ENCODE results near the gene PPP1R15B.

PPP1R15B gene

GRCh38 chr1:204406621-204407020 is 5.0 kb downstream of the PPP1R15B start:
- Histone ChIP-seq H3K27me3 (replicated peaks) (no peaks in the 10 kb centered on the region), H3K27ac (no peak overlapping the region), H3K4me3 (ENCODE audit: low read depth, low read length) (peak overlapping the region; percentile 100), H3K36me3 (replicated peaks) (peaks cover 34% of the 10 kb centered on the region)
- DNase-seq, result no peak
- no peak for TF ChIP-seq CTCF (IDR thresholded peaks at IDR 0.05; ENCODE audit: low read depth, low read length, missing control alignments)
- in situ Hi-C loops (cut with HindIII; ENCODE audit: low pct_ligation_motif_present, low sequenced_read_pairs), result no loop called here

GRCh38 chr1:204405988-204406387 is 5.6 kb downstream of the PPP1R15B start:
- H3K27ac ChIP-seq, result no peak overlapping the region
- no peak for DNase-seq
- TF ChIP-seq CTCF (IDR thresholded peaks at IDR 0.05; ENCODE audit: low read depth, low read length, missing control alignments), result no peak
- no peaks in the 10 kb centered on the region for H3K27me3 ChIP-seq (replicated peaks)
- peaks cover 39% of the 10 kb centered on the region for H3K36me3 ChIP-seq (replicated peaks)
- in situ Hi-C loops (cut with HindIII; ENCODE audit: low pct_ligation_motif_present, low sequenced_read_pairs), result no loop called here
- H3K4me3 ChIP-seq (ENCODE audit: low read depth, low read length), result peak overlapping the region; percentile 28

- in situ Hi-C loops (cut with HindIII; ENCODE audit: low pct_ligation_motif_present, low sequenced_read_pairs), result no loop called here
Measured at GRCh38 chr1:204404629-204405028, 7.0 kb downstream of the PPP1R15B start.

GRCh38 chr1:204402391-204402790 is 9.2 kb downstream of the PPP1R15B start:
- Histone ChIP-seq H3K27ac (no peak overlapping the region), H3K4me3 (ENCODE audit: low read depth, low read length) (no peak overlapping the region), H3K27me3 (replicated peaks) (no peaks in the 10 kb centered on the region), H3K36me3 (replicated peaks) (peaks cover 50% of the 10 kb centered on the region)
- TF ChIP-seq CTCF (IDR thresholded peaks at IDR 0.05; ENCODE audit: low read depth, low read length, missing control alignments), result no peak
- no peak for DNase-seq
- in situ Hi-C loops (cut with HindIII; ENCODE audit: low pct_ligation_motif_present, low sequenced_read_pairs), result no loop called here

More at GRCh38 chr1:204404629-204405028, 7.0 kb downstream of the PPP1R15B start:
- TF ChIP-seq CTCF (IDR thresholded peaks at IDR 0.05; ENCODE audit: low read depth, low read length, missing control alignments), result no peak
- no peak overlapping the region for H3K4me3 ChIP-seq (ENCODE audit: low read depth, low read length)
- no peak overlapping the region for H3K27ac ChIP-seq
- DNase-seq, result no peak
- H3K27me3 ChIP-seq (replicated peaks), result no peaks in the 10 kb centered on the region
- peaks cover 44% of the 10 kb centered on the region for H3K36me3 ChIP-seq (replicated peaks)

DNA sequence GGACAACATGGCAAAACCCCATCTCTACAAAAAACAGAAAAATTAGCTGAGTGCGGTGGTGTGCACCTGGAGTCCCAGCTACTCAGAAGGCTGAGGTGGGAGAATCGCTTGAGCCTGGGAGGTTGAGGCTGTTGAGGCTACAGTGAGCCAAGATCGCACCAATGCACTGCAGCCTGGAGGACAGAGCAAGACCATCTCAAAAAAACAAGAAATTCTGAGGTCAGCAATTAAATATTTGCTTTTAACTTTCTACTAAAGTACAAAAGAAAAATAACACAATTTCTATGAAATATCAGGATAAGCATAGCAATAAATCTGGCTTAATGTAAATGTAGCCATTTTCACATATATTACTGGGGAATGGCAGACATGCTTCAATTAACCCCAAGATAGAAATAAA is 9.9 kb downstream of the PPP1R15B start:
- Histone ChIP-seq H3K27me3 (replicated peaks) (no peaks in the 10 kb centered on the region), H3K36me3 (replicated peaks) (peaks cover 50% of the 10 kb centered on the region), H3K27ac (no peak overlapping the region), H3K4me3 (ENCODE audit: low read depth, low read length) (no peak overlapping the region)
- DNase-seq, result no peak
- TF ChIP-seq CTCF (IDR thresholded peaks at IDR 0.05; ENCODE audit: low read depth, low read length, missing control alignments), result no peak
- in situ Hi-C loops (cut with HindIII; ENCODE audit: low pct_ligation_motif_present, low sequenced_read_pairs), result no loop called here

DNA sequence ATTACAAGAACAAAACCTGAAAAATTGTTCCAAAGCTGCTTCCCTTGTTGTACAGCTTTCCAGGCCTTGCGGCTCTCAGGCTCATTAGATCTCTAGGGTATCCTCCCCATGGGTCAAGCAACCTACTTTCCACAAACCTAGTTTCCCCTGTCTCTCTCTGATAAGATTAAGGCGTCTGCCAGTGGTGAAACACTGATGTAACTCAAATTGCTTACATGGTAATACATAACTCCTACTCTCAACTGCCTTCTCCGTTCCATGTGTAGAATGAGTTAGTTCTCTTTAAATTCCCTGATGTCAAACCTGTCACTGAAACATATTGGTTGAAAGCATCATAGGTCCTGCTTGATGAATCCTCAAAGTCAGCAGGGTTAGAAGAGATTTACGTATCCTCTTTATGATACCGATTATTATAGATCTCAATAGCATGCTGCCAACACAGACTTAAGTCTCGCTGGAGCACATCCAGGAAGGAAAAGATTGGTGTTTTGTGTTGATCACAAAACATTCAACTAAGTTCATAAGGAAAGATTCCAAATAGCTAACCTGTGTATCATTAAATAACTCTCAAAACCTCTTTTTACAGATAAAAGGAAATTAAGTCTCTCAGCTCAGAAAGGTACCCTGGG is 10.6 kb downstream of the PPP1R15B start:
- Histone ChIP-seq H3K36me3 (replicated peaks) (peaks cover 50% of the 10 kb centered on the region), H3K4me3 (ENCODE audit: low read depth, low read length) (no peak overlapping the region), H3K27ac (no peak overlapping the region), H3K27me3 (replicated peaks) (no peaks in the 10 kb centered on the region)
- DNase-seq, result no peak
- no peak for TF ChIP-seq CTCF (IDR thresholded peaks at IDR 0.05; ENCODE audit: low read depth, low read length, missing control alignments)
- in situ Hi-C loops (cut with HindIII; ENCODE audit: low pct_ligation_motif_present, low sequenced_read_pairs), result no loop called here

Measured in brain microvascular endothelial cell (primary cell).